Measurements from ENCODE around the gene GPR37L1.

GRCh38 chr1:202101184-202101583 is 21.5 kb upstream of the GPR37L1 start:
- no peak for TF ChIP-seq GABPA (IDR thresholded peaks at IDR 0.05; ENCODE audit: borderline replicate concordance, insufficient read depth, low read length)
- no peak for TF ChIP-seq KDM5A (IDR thresholded peaks at IDR 0.05; ENCODE audit: low read length)
